Testis (tissue), 2 donors: ENCODE measurements around the gene HPS3.

Experiments used
- POLR2A ChIP-seq: fragments of 450-650 bp; IDR thresholded peaks from one replicate; pipeline ENCODE4 v1.6.1; 2017; ENCODE audit warnings: antibody characterized with exemption, mild to moderate bottlenecking, moderate library complexity
- TF ChIP-seq, protein P1 (sequence below), 3 experiments: fragments of 450-650 bp in 2 of 3; fragments of 200-600 bp in 1 of 3; sonication (generic) in 1 of 3; IDR thresholded peaks; one replicate each; pipeline ENCODE4 v1.5.1; 2016 to 2019; ENCODE audit warnings: antibody characterized with exemption in 3 of 3, mild to moderate bottlenecking in 2 of 3, moderate library complexity in 1 of 3

DNA sequence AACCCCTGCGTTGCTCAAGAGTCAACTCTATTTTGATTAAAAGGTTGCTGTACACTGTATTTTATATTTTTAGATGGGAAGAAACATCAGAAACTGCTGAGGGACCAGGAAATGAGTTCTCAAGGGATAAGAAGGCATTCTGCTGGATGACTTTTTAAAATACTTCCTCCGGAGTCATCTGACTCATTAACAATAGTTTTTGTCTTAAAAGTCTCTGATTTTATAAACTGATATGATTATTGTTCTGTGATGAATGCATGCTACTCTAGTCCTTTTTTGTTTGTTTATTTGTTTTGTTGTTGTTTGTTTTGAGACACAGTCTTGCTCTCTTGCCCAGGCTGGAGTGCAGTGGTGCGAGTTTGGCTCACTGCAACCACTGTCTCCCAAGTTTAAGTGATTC is 25.0 kb upstream of the HPS3 start:
- TF ChIP-seq, protein P1, sequence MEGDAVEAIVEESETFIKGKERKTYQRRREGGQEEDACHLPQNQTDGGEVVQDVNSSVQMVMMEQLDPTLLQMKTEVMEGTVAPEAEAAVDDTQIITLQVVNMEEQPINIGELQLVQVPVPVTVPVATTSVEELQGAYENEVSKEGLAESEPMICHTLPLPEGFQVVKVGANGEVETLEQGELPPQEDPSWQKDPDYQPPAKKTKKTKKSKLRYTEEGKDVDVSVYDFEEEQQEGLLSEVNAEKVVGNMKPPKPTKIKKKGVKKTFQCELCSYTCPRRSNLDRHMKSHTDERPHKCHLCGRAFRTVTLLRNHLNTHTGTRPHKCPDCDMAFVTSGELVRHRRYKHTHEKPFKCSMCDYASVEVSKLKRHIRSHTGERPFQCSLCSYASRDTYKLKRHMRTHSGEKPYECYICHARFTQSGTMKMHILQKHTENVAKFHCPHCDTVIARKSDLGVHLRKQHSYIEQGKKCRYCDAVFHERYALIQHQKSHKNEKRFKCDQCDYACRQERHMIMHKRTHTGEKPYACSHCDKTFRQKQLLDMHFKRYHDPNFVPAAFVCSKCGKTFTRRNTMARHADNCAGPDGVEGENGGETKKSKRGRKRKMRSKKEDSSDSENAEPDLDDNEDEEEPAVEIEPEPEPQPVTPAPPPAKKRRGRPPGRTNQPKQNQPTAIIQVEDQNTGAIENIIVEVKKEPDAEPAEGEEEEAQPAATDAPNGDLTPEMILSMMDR (IDR thresholded peaks at IDR 0.05), result no peak
- no peak for TF ChIP-seq POLR2A
